LHCN-M2 (cell line): ENCODE data around the gene TBC1D22A. TPM values are rescaled to one million over a fixed set of nuclear protein-coding genes. Genes with fewer than 3 reads are reported as not detected.
A peak's percentile ranks its signal among the peaks of the same experiment; 100 is the strongest.

Experiments
- DNase-seq: peaks from one replicate; pipeline ENCODE4 v3.0.0-alpha.2; 2012; ENCODE audit warnings: low read depth
- total RNA-seq: library from RNA; depleted of rRNA; stranded (reverse); fragments of >200 nt; gene quantifications from 2 replicates; pipeline ENCODE4 v1.2.3, GENCODE V29; 2014

Gene TBC1D22A
- total RNA-seq, 1 experiment from 2014 or later = 13.1 TPM

DNA sequence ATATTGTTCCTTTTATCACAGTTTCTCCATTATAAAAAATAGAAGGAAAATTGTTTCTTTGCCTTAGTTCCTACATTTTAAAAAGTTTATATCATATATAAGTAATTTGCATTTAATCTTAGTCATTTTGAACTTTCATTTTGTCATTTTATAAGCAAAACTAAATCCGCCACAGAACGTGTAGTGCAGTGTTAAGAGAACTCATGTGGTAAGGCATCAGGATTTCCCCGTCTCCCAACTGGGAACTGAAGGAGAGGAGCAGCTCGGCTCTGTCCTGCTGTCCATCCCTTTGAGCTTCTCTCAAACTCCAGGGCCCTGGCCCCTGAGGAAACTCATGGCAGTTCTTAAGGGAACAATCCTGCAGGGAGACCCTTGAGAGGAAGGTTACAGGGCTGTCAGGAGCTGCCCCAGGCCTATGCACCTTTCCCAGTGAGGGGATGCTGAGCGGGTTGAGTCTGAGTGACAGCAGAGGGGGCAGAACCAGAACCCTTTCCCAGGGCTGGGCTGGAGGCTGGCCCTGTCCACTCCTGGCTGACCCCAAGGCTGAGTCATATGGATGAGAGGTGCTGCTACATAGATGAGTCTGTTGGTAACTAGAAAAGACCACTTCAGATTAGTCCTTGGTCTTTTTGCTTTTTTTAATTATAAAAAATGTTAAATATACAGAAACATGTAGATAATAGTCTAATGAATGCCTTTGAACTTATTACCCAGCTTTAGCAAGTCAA lies 333.1 kb downstream of the TBC1D22A start:
- no peak for DNase-seq

DNA sequence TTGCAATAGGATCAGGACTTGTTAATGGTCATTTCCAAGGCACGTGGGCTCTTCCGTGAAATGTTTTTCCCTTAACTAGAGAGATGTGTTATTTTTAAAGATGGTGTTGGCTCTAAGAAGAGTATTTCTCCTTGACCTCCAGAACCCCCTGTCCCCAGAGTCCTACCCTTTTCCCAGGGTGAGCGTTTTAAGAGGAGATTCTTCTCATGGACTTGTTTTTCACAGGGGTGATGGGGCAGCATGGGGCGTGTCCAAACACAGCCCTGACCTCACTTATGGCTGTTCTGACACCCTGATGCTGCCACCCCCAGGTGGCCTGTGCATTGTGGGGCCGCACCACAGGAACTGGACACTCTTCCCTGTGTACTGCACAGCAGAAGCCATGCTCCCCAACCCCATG lies 335.7 kb downstream of the TBC1D22A start:
- no peak for DNase-seq

DNA sequence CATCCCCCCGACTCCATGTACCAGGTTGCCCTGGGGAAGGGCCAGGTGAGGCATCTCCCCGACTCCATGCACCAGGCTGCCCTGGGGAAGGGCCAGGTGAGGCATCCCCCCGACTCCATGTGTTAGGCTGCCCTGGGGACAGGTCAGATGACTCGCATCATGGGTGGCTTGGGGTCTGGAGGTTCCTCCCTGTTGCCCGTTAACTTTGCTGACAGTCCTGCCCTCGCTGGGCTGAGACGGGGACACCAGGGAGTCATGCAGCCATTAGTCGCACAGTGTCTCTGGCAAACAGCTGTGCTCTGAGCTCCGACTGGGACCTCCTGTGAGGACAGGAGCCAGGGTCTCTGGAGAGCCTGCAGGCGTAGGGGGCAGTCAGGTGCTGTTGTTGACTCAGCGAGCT lies 336.1 kb downstream of the TBC1D22A start:
- DNase-seq = no peak

DNA sequence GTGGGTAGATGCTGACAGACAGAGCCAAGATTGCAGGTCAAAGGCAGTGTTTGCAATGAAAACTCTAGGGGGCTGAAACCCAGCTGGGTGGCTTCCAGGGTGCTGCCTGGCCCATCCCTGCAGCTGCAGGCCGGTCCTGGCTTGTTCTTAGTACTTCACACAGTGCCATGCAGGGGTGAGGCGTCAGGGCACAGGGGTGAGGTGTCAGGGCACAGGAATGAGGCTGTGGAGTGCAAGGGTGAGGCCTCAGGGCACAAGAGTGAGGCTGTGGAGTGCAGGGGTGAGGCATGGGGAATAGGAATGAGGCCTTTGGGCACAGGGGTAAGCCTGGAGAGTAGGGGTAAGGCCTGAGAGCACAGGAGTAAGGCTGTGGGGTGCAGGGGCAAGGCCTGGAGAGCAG lies 337.6 kb downstream of the TBC1D22A start:
- DNase-seq = no peak

DNA sequence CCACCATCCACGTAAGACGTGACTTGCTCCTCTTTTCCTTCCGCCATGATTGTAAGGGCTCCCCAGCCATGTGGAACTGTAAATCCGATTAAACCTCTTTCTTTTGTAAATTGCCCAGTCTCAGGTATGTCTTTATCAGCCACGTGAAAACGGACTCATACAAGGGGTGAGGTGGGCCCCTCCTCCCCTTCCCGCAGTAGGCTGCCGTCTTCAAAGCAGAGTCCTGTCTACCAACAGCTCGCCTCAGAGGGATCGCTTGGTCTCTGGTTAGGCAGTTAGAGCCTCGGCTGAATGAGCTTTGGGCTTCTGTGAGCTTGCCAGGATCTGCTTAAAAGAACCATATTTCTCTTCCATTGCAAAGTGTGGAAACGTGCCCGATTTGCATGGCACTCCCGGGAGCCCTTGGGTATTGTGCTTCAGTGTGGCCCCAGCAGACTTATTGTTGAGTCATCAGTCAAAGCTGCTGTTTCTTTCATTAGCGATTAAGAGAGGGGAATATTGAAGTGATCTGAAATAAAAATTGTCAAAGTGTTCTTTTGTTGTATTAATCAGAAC lies 338.3 kb downstream of the TBC1D22A start:
- no peak for DNase-seq

DNA sequence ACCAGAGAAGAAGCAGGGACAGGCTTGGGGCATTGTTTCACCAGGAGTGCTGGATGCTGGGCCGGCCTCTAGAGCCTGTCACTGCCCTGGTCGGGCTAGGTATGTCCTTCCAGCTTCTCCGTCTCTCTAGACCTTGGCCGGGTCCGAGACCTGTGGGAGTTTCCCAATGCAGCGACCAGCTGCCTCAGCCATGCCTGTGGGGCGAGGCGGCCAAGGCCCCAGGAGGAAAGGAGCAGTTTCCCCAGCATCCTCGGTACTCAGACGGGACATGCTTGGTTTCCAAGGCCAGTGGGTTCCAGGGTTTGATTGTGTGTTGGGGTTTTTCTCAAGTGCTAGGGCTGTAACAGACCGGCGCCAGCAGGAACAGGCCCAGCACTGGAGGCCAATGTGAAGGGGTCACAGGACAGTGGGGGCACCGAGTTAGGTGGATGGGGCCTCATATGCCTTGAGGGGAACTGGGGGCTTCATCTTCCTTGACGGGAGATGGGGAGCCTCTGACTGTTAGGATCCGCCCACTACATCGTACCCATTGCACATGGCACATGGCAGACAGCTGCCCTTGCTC lies 339.0 kb downstream of the TBC1D22A start:
- no peak for DNase-seq

DNA sequence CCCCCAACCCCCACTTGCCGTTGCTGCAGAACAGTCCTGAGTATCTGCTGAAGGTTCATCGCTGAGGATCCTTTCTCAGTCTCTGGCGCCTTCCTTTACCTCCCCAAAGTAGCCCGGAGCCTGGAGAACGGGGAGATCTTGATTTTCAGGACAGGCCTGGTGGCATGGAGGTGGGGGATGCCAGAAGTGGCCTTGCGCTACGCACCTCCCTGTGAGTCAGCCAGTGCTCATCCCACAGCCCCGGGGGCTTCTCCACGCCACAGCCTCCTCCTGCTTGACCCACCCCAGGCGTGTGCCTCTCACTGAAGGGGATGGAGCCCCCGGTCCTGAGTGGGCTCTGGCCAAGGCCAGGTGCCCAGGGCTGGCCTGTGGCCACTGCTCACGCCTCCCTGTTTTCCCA lies 339.6 kb downstream of the TBC1D22A start:
- DNase-seq = no peak

DNA sequence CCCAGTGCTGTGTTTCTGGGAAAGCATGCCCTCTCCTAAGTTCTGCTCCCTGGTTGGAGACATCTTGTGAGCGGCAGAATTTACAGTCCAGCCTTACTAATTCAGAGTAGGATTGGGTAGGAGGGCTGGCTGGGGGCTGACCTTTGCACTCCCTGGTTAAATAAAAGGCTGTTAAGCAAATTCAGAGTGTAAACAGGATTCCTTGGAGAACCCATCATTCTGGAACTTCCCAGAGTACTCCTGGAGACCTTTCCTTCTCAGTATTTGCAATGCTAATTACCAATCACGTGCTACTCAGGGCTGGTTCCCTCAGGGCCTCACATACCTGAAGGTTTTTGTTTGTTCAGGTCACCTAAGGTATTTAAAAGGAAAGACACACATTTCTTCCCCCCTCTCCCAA lies 340.2 kb downstream of the TBC1D22A start:
- DNase-seq = no peak

DNA sequence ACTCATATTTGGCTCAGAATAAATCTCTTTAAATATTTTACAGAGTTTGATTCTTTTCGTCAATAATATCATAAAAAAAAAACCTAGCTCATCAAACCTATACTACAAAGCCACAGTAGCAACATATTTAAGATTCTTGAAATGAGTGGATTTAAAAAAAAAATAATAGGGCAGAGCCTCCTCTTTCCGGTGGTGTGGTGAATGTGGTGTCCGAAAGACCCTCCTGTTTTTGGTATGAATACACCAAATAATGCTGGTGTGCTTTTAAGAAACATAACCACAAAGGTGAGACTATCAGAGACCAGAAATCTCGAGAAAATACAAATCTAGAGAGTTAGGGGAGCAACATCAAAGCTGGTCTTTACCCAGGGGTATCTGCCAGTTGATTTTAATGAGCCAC lies 342.6 kb downstream of the TBC1D22A start:
- no peak for DNase-seq

DNA sequence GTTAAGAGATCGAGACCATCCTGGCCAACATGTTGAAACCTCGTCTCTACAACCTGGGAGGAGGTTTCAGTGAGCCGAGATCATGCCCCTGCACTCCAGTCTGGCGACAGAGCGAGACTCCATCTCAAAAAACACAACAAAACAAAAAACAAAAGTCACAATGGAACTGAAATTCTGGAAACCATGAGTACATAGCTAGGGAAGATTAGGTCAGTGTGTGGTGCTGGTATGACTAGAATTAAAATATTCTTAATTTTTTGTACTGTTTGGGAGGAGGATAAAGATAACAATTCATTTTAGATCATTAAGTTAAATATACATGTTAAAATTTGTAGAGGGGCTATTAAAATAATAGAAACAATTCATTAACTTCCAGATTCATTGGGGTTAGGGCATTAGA lies 344.4 kb downstream of the TBC1D22A start:
- DNase-seq = no peak

DNA sequence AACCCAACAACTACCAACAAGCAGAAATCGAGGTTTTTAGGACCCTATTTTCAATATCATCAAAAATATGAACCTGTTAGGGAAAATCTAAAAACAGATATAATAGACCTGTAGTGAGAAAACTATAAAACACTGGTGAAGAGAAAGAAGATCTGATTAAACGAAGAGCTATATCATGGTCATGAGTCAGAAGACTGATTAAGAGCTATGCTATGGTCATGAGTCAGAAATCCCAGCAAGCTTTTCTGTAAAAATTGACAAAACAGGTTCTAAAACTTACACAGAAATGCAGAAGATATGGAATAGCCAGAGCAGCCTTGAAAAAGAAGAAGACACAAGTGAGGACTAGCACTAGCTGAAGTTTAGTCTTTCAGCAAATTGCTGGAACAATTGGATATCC lies 345.0 kb downstream of the TBC1D22A start:
- DNase-seq = peak; percentile 82

DNA sequence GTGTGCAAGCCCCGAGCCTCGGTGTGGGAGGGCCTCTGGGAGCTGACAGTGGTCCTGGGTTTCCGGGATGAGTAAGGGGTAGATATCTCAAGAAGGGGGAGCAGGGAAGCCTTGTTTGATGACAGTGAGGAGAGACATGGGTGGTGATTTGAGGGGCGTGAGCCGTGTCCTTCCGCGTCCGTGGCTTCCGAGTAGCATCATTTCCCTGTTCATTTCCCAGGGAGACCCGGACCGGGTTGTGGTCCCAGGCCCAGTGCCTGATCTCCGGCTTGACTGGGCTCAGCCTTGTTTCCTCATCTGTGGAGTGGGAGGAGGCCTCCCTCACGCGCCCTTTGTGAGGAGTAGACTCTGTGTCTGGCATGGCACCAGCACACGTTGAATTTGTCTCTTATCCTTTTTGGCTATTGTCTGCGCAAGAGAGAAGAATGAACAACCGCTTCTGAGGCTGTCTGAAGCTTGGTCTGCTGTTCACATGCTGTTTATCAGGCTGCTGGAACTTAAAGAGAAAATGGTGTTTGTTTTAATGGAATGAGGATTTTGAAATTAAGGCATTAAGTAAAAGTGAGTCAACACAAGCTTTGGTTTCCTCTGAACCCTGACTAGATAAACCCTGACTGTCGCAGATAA lies 348.5 kb downstream of the TBC1D22A start:
- no peak for DNase-seq

DNA sequence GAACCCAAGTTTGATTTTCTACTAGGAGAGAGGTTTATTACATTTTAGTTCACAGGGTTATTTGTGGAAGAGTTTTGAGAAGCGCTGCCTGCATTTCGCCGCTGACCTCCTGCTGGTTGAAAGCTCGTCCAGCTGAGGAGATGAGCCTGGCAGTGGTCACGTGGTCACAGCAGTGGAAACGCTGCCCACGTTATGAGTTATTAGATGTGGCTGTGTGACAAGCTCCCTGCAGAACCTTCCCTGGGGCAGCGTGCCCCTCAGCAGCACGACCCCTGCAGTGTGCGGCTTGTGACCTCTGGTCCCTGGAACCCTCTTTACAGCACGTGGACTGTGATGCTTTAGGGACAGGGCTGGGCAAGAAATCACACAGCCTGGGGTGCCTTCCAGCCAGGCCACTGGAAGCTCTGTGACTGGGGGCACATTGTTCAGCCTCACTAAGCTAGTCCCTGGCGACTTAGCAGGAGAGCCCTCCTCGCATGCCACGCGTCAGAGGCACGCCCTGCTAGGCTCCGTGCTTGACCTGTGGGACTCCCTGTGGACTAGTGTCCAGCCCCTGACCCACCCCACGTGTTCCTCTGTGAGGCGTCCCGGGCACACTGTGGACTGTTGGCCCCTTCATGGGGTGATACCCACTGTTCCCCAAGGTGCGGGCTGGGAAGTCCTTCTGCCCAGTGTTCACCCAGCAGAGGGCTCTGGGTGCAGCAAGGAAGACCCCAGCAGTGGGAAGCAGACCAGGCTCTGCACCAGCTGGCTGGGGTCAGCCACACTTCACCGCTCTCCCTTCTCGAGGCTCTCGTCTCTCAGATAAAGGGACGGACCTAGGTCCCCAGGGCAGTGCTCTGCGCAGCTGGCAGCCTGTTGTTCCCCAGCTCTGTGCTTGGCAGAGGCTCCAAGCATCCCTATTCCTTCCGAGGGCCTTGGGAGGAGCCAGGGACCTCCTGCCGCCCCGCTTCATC lies 349.5 kb downstream of the TBC1D22A start:
- no peak for DNase-seq

DNA sequence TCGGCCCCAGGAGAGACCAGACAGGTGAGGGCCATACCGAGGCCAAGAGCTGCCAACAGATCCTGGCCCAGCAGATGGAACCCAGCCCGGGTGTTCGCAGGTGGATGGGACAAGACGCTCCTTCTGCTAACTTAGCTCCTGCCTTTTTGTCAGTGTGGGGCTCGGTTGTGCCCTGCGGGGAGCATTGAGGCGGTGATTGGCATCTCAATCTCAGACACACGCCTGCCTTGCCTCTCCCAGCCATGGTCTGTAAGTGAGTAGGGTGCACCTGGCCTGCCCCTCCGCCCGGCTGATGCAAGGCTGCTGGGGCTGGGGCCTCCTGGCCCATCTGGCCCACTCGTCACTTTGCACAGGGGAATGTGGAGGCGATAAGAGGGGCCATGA lies 350.1 kb downstream of the TBC1D22A start:
- DNase-seq = no peak

DNA sequence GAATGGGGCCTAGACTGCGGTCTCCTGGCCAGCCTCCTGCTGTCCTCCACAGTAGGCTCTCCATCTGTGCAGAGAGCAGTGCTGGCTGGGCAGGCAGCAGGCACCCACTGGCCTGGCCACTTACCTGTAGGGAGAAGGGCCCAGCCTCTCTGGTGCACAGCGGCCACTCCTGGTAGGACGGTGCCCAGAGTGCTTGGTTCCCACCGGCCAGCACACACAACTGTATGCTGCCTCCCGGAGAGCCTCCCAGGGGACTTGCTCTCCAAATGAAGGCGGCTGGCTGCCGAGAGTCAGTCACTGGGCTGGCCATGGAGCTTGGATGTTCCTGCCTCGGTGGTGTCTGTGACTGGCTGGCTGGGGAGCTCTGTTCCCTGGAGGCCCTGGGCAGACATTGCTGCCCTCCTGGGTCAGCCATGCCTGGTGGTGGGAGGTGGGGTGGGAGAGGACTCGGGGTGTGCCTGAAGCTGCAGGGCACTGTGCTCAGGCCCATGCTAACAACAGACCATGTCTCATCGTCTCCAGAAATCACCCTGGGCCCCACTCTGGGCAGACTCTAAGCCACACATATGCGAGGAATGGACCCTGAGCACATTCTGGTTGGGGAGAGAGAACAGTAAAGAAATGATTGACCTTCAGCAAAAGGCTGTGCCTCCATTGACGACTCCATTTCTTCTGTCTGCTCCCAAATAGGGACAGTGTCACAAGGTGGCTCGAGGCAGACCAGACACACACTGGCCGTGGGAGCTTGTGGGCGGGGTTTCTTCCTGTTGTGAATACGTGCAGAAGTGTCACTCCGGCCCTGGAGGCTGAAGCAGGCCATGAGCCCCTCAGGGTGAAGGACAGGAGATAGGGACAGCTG lies 350.8 kb downstream of the TBC1D22A start:
- no peak for DNase-seq

DNA sequence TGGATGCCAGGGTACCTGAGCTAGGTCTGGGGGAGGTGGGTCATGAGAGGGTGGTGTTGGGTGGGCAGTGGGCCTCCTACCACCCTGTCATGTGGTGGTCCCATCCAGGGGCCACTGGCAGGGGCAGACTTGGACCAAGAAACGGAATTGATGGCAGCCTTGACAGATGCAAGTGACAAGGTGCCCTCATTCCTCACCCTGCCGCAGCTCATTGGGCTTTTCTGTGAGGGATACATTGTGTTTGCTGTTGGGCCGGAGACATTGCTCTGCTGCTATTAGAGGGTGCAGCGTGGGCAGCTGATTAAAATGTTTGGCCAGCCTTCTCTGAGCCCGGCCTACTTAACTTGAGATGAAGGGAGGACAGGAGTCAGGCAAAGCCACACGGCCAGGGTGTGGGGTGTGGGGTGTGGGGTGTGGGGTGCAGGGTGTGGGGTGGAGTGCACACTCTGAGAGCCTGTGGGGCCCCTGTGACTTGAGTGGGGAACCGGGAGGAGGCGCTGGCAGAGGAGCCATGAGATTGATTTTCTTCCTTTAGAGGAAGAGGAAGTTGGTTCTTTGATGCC lies 351.5 kb downstream of the TBC1D22A start:
- DNase-seq = no peak

DNA sequence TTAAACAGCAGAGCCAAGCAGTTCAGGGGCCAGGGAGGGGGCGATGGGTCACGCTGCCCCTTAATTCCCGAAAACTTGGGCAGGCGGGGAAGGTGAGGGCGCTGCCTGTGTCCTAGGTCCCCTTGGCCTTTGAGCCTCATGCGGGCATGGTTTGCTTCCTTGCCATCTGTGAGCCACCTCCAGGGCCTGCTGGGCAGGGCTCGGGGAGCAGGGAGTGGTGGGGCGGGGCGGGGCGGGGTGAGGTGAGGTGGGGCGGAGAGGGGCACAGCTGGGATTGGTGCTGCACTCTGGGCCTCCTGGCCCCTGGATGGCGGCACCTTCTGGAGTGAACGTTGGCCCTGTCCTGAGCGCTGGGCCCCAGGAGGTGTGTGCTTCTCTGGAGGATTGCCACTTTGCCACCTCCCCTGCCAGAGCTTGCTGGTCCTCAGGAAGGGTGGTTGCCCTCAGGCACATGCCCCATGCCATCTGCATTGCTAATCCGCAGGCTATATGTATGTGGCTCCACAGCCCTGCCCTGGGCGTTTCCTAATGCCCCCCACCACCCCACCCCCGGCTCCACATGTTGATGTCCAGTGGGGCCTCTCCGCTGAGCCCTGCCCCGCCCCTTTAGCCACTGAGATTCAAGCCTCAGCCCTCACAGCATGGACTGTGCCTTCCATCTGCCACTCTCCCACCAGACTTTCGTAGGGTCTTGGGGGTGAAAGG lies 352.5 kb downstream of the TBC1D22A start:
- DNase-seq = no peak

DNA sequence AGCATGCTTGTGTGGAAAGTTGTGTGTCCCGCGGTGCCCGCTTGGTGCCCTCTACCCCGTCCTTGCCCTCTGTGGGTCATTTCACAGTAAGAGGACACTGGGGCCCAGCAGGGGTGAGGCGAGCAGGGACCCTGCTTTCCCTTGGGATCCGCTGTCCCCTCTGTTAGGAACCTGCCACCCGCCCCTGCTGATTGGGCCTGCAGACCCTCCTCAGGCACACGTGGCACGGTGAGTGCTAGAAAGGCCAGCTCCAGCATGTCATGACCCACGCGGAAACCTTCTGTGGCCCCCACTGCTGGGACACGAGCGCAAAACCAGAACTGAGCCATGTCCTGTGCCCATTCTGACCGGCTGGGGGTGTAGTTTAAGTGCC lies 353.1 kb downstream of the TBC1D22A start:
- no peak for DNase-seq

DNA sequence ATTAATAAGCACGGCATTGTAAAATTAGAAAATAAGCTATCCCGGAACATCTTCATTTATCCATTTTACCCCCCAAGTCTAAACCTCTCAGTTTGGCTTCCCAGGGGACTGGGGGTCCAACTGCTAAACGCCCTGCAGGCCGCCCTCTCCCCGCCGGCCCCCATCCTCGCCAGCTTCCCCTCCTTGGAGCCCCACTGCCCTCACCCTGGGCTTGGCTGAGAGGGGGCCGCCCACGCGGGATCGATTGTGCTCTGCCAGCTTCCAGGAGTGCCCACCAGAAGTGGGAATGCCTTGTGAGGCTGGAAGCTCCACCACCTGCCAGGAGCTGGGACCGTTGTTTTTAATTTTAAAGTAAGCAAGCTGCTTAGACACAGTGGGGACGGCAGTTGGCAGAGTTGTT lies 353.5 kb downstream of the TBC1D22A start:
- no peak for DNase-seq
